HepG2 (cell line): Measurements from ENCODE around the gene MPI. TPM values are rescaled to one million over a fixed set of nuclear protein-coding genes. Genes with fewer than 3 reads are reported as not detected.
A peak's percentile ranks its signal among the peaks of the same experiment; 100 is the strongest.

ENCODE experiments used
- SKI ChIP-seq: fragments of 450-650 bp; IDR thresholded peaks from one replicate; pipeline ENCODE4 v1.6.1; 2018; ENCODE audit warnings: mild to moderate bottlenecking; ENCODE audit not compliant: partially characterized antibody
- TSC22D2 ChIP-seq: sonication (generic); formaldehyde crosslinking; IDR thresholded peaks from 2 replicates; pipeline ENCODE4 v1.5.1; 2020; ENCODE audit warnings: missing genetic modification reagents, mild to moderate bottlenecking, borderline replicate concordance
- ZNF318 ChIP-seq: sonication (generic); formaldehyde crosslinking; IDR thresholded peaks from 2 replicates; pipeline ENCODE4 v1.4.0; 2020; ENCODE audit warnings: mild to moderate bottlenecking, missing genetic modification reagents
- ZNF574 ChIP-seq: sonication (generic); formaldehyde crosslinking; IDR thresholded peaks from 2 replicates; pipeline ENCODE4 v1.4.0; 2020; ENCODE audit warnings: missing genetic modification reagents
- ZNF580 ChIP-seq: IDR thresholded peaks from 2 replicates; pipeline ENCODE4 v1.6.1; 2016; ENCODE audit warnings: low read depth, borderline replicate concordance
- ZNF646 ChIP-seq: sonication (generic); formaldehyde crosslinking; IDR thresholded peaks from 2 replicates; pipeline ENCODE4 v1.9.0; 2021; ENCODE audit warnings: mild to moderate bottlenecking, missing genetic modification reagents
- ZNF749 ChIP-seq: sonication (generic); formaldehyde crosslinking; IDR thresholded peaks from 2 replicates; pipeline ENCODE4 v1.8.0; 2022; ENCODE audit warnings: mild to moderate bottlenecking, missing genetic modification reagents, moderate library complexity, borderline replicate concordance
- polyA plus RNA-seq, 8 experiments: library from polyadenylated mRNA; depleted of rRNA in 3 of 8; stranded (reverse) in 7 of 8; unstranded in 1 of 8; fragments of >200 nt; fragmentation: Illumina TruSeq in 4 of 8; extraction: Trizol in 4 of 8; gene quantifications; 2 replicates each; pipeline versions ENCODE4 v1.2.1 to v1.2.3, GENCODE V29; 2011 to 2016; ENCODE audit warnings: low read depth in 4 of 8, missing spikeins in 1 of 8, mixed read lengths in 1 of 8; ENCODE audit not compliant: insufficient read depth in 1 of 8
- total RNA-seq, 5 experiments: library from RNA; depleted of rRNA; stranded (reverse); fragments of >200 nt; fragmentation: Illumina TruSeq; extraction: Trizol; gene quantifications; 2 replicates each; pipeline ENCODE4 v1.2.3, GENCODE V29; 2016; ENCODE audit warnings: low read depth in 1 of 5

The MPI gene
- total and polyA plus RNA-seq, 2 of the 13 experiments (the other 11 are each of a cell fraction or from before 2014, with no cell fraction given), result 36.9 to 63.5 TPM

GRCh38 chr15:74889883-74890664, at the start of gene MPI (continued):
- TF ChIP-seq ZNF646, result no peak
- no peak; the same call in 1 of the 2 replicates for TF ChIP-seq ZNF318 (CRISPR knock-in tag)
- peak; percentile 82; the same call in 1 of the 2 replicates for TF ChIP-seq ZNF580
- TF ChIP-seq TSC22D2 (CRISPR knock-in tag), result no peak
- peak; percentile 92 for TF ChIP-seq ZNF574 (CRISPR knock-in tag)
- TF ChIP-seq ZNF749 (CRISPR knock-in tag), result no peak
- TF ChIP-seq SKI, result no peak
